ENCODE results near the gene ZFAND3.

- TF ChIP-seq EZH2 (IDR thresholded peaks at IDR 0.05; ENCODE audit: borderline replicate concordance, insufficient read depth, low read depth, low read length, poor library complexity, severe bottlenecking) (no peak), CTCF (IDR thresholded peaks at IDR 0.05) (no peak)
Measured at GRCh38 chr6:38193051-38193450, 373.5 kb downstream of the ZFAND3 start.
